ENCODE data around the gene HEBP1.

The HEBP1 gene

DNA sequence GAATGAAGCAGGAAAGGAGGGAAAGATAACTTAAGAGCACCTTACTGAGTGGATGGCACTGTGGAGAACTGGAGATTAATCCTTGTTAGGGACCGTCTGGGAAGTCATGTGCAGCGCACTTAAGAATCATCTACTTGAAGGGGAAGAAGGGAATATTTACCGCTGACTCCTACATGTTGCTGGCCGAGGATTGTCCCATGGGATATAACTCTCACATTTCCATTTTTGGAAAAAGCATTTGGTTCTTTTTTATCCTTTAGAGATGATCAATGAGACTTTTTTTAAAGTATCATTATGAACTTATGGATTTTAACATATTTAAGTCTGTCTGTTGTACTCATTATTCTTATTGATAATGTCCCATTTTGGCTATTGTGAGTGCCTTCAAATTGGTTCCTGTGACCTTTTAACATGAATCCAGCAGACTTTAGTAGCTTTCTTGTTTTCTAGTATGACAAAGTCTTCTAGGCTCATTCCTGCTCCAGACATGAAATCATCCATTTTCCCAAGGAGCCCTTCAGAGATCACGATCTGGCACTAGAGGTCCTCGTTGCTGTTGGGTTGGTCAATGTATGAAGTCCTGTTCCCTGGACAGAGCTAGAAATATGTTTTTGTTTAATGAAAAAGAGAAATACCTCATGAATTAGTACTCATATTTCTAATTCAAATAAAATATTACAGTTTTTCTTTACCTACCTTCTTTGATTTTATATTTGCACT is 23.9 kb upstream of the HEBP1 start:
- DNase-seq, result no peak

DNA sequence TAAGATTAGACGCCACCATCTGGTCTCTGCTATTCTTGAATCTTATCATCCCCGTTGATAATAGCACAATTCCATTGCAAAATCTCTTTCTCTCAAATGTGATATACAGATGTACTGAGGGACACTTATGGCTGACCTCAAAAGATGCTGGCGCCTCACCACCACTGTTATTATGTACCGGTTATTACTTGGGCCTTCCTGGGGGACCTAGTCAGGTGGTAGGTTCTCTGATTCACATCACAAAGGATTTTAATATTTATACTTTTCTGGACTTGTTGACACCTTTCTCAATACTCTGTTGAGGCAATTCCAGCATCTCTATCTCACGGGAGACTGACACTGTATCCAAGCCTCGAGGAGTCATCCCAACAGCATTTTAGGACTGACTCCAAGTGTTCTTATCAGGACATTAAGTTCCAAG is 22.8 kb upstream of the HEBP1 start:
- DNase-seq, result no peak

DNA sequence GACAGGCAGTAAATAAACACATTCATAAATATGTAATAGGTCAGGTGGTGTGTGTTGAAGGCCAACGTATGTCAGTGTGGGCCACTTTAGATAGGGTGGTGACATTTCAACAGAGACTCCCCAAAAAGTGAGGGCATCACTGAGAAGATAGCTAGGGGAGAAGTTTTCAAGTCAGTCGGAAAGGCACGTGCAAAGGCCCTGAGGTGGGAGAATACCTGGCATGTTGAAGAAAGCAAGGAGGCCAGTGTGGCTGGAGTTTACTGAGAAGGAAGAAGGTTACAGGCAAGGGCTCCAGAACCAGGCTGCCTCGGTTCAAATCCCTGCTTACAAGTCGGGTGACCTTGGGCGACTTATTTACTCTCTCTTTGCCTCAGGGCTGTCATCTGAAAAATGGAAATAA is 11.0 kb upstream of the HEBP1 start:
- no peak for DNase-seq

DNA sequence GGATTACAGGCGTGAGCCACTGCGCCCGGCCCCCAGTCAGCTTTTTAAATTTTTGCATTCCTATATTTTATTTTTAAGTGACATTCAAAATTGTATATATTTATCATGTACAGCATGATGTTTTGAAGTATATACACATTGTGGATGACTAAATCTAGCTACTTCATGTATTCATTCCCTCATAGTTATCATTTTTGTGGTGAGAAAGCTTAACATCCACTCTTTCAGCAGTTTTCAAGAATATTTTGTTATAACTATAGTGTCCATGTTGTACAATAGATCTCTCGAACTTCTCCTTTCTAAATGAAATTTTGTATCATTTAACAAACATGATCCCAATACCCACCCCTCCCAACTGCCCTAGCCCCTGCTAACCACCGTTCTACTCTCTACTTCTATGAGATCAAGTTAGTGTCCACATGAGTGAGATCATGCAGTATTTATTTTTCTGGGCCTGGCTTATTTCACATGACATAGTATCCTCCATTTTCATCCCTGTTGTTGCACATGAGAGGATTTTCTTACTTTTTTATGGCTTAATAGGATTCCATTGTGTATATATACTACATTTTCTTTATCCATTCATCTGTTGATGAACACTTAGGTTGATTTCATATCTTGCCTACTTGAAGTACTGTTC is 8.8 kb upstream of the HEBP1 start:
- DNase-seq, result no peak

DNA sequence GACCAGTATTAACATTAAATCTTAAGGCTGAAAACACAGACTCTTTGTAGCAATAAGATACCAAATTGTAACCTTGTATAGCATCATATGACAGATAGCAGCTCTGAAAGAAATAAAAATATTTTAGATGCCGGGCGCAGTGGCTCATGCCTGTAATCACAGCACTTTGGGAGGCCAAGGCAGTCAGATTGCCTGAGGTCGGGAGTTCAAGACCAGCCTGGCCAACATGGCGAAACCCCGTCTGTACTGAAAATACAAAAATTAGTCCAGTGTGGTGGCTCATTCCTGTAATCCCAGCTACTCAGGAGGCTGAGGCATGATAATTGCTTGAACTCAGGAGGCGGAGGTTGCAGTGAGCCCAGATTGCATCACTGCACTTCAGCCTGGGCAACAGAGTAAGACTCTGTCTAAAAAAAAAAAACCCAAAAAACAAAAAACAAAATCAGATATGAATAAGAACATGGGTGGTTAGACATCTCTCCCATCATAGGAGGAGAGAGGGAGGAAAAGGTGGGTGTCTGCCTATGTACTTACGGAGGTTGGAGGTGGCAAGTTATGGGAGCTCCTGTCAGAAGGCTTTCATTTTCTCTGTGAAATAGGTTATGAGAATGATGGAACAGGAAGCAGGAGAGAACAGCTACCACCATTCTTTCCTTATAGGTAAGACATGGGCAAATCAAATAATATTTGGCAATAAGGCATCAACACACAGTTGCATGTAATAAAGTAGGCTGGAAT is 7.6 kb upstream of the HEBP1 start:
- no peak for DNase-seq

DNA sequence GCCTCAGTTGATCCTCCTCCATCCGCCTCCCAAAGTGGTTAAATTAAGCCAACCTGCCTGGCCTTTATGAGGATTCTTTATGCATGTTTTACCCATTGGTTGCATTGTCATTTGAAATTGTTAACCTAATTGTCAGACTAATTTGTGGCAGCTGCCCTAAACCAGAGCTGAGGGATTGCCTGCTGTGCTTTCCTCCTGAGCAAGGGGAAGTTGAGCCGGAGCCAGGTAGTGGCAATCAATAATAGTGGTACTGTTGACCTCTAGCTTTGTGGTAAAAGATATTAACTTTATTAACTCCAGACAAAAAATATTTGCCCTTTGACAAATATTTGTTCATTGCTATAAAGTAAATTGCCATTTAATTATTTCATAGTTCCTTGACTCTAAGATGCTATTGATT is 5.6 kb upstream of the HEBP1 start:
- no peak for DNase-seq

DNA sequence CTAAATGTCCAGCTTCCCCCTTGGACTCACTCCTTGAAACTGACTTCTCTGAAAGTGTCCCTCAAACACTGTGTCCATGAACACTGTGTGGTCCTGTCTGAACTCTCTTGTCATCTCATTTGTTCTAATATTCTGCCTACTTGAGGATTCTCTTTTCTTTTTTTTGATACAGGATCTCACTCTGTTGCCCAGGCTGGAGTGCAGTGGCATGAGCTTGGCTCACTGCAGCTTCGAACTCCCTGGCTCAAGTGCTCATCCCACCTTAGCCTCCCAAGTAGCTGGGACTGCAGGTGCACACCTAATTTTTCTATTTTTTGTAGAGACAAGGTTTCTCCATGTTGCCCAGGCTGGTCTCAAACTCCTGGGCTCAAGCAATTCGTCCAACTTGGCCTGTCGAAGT is 4.9 kb upstream of the HEBP1 start:
- no peak for DNase-seq

DNA sequence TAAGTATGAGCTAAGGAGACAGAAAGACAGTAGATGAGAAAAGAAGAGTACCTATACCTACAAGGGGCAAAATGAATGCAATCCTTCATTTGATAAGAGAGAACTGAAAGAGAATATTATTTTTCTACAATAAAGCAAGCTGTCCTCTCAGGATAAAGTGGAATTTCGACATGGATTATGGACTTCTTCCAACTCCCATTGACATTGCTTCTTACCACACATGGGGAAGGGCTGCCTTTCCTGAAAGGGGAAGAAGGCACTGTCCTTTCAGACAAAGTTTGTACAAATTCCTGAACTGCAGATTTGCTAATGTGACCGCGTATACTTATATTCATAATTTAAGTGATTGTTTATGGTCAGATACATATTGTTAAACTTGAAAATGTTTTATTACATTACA is 4.3 kb upstream of the HEBP1 start:
- DNase-seq, result no peak

DNA sequence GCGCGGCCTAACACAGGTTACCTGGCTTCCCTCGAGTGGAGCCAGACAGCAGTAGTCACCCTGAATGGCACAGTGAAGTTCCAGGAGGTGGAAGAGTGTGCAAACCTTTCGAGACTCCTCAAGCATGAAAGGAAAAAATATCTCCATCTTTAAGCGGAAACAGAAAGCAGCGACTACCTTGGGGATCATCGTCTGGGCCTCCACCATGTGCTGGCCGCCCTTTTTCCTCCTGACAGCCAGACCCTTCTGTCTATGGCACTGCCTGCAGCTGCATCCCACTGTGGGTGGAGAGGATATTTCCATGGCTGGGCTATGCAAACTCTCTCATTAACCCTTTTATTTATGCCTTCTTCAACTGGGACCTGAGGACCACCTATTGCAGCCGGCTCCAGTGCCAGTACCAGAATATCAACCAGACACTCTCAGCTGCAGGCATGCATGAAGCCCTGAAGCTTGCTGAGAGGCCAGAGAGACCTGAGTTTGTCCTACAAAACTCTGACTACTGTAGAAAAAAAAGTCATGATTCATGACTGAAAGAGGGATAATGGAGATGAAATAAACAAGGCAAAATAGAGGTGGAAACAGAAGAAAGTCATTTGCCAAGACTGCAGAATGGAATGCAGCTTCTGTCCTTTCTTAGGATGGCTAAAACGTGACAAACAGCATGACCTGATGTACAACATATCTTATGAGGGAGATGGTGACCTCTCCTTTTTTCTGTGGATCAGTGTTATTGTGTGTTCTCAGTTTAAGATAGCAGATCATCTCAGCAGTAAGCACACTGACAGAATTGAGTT is 2.4 kb upstream of the HEBP1 start:
- DNase-seq, result no peak

DNA sequence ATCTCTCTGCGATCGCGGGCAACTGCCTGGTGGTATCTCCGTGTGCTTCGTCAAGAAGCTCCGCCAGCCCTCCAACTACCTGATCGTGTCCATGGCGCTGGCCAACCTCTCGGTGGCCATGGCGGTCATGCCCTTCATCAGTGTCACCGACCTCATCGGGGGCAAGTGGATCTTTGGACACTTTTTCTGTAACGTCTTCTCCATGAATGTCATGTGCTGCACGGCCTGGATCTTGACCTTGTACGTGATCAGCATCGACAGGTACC is 1.6 kb upstream of the HEBP1 start:
- no peak for DNase-seq

DNA sequence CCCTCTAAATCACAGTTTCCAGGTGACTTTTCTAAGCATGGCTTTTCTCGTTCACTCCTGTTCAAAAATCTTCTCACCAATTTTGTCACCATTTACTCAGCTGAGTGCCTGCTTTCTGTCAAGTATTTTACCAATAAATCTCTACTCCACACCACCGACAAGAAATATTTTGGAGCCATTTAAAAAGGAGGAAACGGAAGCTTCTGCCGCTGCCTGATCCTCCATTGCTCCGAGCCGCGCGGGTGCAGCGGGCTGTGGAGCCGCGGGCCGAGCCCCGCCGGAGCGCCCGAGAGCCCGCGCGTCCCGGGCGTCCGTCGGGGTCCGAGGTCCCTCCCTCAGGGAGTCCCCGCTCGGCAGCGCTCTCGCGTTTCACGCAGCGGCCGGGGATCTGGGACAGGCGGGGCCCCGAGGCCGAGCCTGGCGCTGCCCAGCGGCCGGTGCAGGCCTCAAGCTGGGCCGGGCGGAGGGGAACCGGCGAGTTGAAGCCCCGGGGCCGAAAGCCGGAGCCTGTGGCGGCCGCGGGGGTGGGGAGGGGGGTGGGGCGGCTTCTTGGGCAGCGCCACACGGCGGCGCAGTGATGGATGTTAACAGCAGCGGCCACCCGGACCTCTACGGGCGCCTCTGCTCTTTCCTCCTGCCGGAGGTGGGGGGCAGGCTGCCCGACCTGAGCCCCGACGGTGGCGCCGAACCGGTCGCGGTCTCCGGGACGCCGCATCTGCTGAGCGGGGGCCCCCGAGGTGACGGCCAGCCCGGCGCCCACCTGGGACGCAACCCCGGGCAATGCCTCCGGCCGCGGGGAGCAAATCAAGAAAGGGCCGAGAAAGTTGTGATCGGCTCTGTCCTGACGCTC is 1.1 kb upstream of the HEBP1 start:
- peak; percentile 31 to 35 for DNase-seq

DNA sequence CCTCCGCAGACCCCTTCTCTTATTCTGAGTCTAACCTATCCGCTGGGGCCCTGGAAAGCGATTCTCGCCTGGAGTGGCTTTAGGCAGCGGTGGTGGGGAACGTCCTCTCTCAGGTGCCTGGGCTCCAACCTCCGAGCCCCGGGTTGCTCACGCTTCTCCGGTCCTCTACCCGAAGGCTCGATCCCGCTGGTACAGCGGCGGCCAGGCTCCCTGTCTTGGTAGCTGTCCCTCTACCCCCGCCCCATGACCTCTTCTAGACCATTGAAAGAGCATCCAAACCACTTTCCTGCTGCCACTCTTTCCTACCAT is 505 bp upstream of the HEBP1 start:
- no peak for DNase-seq

DNA sequence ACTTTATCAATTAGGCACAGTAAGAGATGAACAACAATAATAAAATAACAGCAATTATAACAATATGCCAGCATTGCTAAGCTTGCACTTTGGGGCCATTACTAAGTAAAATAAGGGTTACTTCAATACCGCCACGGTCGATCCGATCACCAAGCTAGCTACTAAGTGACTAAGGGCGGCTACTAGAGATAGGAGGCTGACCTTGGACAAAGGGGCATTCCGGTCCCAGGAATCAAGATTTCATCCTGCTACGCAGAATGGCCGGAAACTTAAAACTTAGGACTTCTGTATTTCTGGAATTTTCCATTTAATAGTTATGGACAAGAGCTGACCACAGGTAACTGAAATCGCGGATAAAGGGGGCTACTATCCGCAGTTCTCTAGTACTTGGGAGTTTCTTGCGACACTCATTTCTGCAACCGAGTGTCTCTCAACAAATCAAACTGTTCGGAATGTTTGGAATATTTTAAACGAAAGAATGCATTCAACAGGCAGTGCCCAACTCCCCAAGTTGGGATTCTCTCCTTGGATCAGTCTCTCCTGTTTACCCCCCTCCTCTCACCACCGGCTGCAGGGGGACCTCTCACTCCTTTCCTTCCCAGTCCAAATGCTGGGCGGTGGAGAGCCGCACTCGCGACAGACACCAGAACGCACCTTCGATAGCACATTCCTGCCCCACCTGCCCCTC is 650 bp downstream of the HEBP1 start:
- DNase-seq, result no peak

DNA sequence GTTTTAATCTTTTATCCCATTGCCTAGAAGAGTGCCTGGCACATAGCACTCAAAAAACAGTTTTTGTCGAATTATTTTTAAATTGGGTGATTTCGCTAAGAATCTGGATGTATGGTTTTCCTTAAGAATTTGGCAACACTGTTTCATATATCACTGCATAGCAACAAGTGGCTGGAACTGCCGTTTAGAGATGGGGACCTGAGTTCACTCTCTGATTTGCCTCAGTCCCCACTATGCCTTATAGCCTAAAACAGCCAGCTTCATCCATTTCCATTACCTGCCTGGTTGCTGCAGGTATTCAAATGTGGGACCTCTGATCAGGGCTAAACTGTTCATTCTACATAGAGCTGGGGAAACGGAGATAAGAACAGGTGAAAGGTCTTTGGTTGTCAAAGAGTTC is 1.8 kb downstream of the HEBP1 start:
- no peak for DNase-seq

DNA sequence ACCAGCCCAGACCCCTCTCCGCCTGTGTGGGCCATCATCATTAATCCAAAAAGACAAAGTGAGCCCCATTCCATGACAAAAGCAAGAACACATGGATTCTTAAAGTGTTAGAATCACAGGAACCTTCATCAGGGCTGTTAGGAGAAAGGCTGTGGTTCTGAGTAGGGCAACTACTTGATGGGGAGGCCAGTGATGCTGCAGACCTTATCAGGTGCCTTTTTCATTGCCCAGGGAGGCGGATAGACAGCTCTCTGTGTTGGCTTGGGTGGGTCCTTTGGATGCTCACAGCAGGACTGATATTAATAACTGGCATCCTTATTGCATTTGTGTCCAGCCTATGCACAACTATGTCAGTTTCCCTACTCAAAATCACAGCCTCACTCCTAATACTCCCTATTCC is 2.3 kb downstream of the HEBP1 start:
- DNase-seq, result no peak

DNA sequence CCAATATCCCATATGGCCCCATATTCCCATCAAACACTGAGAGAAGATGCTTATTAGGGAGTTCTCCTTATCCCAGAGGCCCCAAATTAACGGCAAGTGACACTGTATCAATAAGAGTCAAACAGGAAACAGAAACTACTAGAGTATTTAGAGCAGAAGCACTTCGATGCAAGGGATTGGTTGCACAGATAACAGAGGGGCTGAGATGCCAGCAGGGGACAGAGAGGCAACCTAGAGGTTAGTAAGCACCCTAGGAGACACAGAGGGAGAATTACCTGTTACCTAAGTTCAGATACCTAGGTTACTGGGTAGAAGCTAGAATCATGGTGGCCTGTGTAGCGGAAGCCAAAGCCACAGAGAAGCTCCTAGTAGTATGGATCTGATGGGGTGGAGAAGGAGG is 2.9 kb downstream of the HEBP1 start:
- no peak for DNase-seq

DNA sequence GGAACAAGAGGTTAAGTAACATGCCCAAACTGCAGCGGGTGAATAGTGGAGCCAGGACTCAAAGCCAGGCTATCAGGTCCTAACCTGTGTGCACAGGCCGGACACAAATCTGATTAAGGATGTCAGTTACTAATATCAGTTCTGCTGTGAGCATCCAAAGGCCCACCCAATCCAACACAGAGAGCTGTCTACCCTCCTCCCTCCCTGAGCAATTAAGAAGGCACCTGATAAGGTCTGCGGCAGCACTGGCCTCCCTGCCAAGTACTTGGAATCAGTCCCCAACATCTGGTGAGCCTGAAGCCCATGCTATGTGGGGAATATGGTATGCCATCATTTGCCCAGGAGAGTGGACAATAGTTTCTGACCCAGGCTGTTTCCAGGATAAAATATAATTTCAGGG is 3.9 kb downstream of the HEBP1 start:
- DNase-seq, result no peak

DNA sequence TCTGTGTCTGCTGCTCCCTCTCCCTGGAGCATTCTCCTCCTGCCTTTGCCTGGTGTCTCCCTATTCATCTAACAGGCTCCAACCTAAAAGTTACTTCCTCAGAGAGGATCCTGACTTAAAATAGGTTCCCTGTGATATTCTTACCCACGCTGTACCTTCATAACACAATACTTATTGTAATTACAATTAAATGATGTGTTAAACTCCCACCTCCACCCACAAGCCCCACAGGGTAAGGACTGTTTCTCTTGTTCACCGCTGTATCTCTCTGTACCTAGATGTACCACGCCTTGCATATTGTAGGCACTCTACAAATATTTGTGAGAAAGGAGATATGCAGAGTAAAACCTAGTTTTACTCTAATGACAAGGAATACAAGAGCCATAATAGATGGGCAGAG is 5.0 kb downstream of the HEBP1 start:
- DNase-seq, result no peak

DNA sequence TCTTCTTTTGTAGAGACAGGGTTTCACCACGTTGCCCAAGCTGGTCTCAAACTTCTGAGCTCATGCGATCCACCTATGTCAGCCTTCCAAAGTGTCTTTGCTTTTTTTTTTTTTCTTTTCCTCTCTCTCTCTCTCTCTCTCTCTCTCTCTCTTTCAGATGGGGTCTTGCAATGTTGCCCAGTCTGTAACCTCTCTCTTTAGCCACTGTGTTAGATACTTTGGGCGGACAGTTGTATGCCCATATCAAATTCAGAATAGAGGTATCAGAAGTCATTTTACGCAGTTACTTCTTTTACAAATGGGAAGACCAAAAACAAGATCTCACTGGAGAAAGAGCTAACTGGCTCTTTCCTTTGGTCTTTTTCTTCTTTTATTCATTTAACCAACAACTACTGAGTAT is 6.7 kb downstream of the HEBP1 start:
- no peak for DNase-seq

DNA sequence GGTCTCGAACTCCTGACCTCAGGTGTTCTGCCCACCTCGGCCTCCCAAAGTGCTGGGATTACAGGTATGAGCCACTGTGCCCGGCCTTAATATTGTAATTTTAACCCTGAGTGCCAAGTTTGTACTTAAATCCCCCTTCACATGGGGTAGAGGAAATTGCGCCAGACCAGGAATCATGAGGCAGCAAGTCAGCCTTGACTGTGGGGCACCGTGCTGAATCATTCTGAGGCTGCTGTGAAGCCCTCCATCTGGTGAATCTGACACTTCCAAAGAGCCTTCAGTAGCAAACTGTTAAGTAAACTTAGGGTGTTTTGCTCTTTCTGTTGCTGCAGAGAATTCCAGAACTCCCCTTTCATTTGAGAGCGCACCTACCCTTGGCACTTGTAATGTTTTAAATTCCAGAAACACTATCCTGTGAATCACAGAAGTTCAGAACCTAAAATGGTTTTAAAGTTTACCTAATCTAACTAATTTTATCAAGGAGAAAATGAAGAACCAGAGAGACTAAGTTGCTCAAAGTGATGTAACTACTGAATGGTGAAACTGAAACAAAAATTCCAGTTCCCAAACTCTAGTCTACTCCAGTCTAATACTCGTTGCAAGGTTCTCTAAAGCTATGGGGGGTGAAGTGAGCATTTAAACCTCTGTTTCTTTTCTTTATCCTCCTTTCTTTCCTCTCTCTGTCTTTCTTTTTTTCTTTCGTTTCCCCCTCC is 7.5 kb downstream of the HEBP1 start:
- no peak for DNase-seq

DNA sequence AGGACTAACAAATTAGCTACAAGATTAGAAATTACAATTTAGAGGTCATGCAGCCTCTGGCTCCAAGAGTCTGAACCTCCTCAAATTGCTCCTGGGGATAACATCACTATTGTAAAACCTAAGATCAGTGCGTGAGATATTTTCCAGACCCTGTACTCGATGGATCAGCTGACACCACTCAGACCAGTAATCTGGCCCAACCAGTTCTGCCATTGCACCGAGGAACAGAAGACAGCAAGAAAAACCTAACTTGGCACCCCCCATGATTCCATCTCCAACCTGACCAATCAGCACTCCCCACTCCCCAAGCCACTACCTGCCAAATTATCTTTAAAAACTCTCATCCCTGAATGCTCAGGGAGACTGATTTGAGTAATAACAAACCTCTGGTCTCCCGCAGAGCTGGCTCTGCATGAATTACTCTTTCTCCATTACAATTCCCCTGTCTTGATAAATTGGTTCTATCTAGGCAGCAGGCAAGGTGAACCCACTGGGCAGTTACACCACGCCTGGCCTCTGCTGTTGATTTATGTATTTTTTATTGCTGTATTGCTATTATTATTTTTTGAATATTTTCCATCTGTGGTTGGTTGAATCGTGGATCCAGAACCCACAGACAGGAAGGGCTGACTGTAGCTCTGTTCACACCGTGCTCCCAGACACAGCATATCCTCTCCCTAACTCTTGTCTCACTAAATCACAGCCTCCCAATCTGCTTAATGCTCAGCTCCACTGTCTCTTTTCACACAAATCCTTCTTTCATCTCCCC is 9.2 kb downstream of the HEBP1 start:
- DNase-seq, result no peak

Data from activated CD4-positive, alpha-beta T cell treated with anti-CD3 and anti-CD28 coated beads, Interleukin-2, amount 50 U/mL, for 48 hours (primary cell).